Breast epithelium (tissue), 4 donors: ENCODE results near the gene B4GALNT3. TPM values are rescaled to one million over a fixed set of nuclear protein-coding genes. Genes with fewer than 3 reads are reported as not detected.
A peak's percentile ranks its signal among the peaks of the same experiment; 100 is the strongest.

Source experiments
- DNase-seq, 2 donors: peaks; one replicate each; pipeline ENCODE4 v3.0.0-alpha.2; 2019; ENCODE audit warnings: low spot score in 2 of 2
- H3K27ac ChIP-seq, 2 donors: fragments of 200-600 bp; sonication (generic) in 1 of 2; one replicate each; pipeline ENCODE4 v1.5.1; 2016 to 2019; ENCODE audit warnings: mild to moderate bottlenecking in 1 of 2
- H3K27me3 ChIP-seq, 2 donors: fragments of 200-600 bp; sonication (generic) in 1 of 2; one replicate each; pipeline versions ENCODE4 v1.5.1 to v1.6.0; 2017 to 2019; ENCODE audit warnings: control low read depth in 1 of 2, mild to moderate bottlenecking in 1 of 2
- H3K36me3 ChIP-seq: fragments of 200-600 bp; one replicate; pipeline ENCODE4 v1.5.1; 2019
- H3K4me1 ChIP-seq, 2 donors: fragments of 200-600 bp; sonication (generic); one replicate each; pipeline ENCODE4 v1.5.1; 2016 to 2019; ENCODE audit warnings: control low read depth in 1 of 2
- H3K4me3 ChIP-seq, 3 donors: fragments of 200-600 bp; sonication (generic); 1 replicate in 2 of 3; 2 replicates in 1 of 3; pipeline ENCODE4 v1.5.1; 2016 to 2019; ENCODE audit warnings: mild to moderate bottlenecking in 3 of 3, moderate library complexity in 2 of 3
- H3K9me3 ChIP-seq, 2 donors: fragments of 200-600 bp; sonication (generic) in 1 of 2; one replicate each; pipeline ENCODE4 v1.5.1; 2016 to 2019; ENCODE audit warnings: control low read depth in 1 of 2
- CTCF ChIP-seq, 3 donors: fragments of 450-650 bp; IDR thresholded peaks; one replicate each; pipeline ENCODE4 v1.5.1; 2016 to 2017; ENCODE audit warnings: antibody characterized with exemption in 3 of 3, mild to moderate bottlenecking in 3 of 3, moderate library complexity in 3 of 3
- POLR2A ChIP-seq: fragments of 450-650 bp; IDR thresholded peaks from one replicate; pipeline ENCODE4 v1.6.1; 2016; ENCODE audit warnings: antibody characterized with exemption, mild to moderate bottlenecking, moderate library complexity
- POLR2AphosphoS5 ChIP-seq, 3 donors: sonication (generic); formaldehyde crosslinking; IDR thresholded peaks; one replicate each; pipeline ENCODE4 v1.6.1; 2017; ENCODE audit warnings: antibody characterized with exemption in 3 of 3
- intact Hi-C: fragments of 100-400 bp; cut with DNase I; formaldehyde crosslinking; loops from one replicate; pipeline ENCODE4 v1.15.1; 2023; ENCODE audit warnings: low total_unique reads
- total RNA-seq, 3 donors: library from RNA; depleted of rRNA; stranded (reverse); fragments of >200 nt; gene quantifications; one replicate each; pipeline ENCODE4 v1.1.0, GENCODE V29; 2016

The B4GALNT3 gene
- total RNA-seq, 3 donors from 2014 or later: 0.16 to 5.9 (median 4.6) TPM

- Histone ChIP-seq H3K4me3 (no peak overlapping the region), H3K36me3 (no peaks in the 10 kb centered on the region), H3K27ac (no peak overlapping the region), H3K4me1 (no peaks in the 10 kb centered on the region), H3K9me3 (no peaks in the 10 kb centered on the region), H3K27me3 (no peaks in the 10 kb centered on the region)
- DNase-seq: no peak
- TF ChIP-seq CTCF (IDR thresholded peaks at IDR 0.05) (no peak), POLR2A (no peak), POLR2AphosphoS5 (IDR thresholded peaks at IDR 0.05) (no peak)
- intact Hi-C loops: no loop called here
These were observed 133.9 kb downstream of the B4GALNT3 start for GRCh38 chr12:593396-594270.

GRCh38 chr12:597926-598568 is 138.3 kb downstream of the B4GALNT3 start:
- Histone ChIP-seq H3K27me3 (no peaks in the 10 kb centered on the region), H3K9me3 (no peaks in the 10 kb centered on the region), H3K36me3 (no peaks in the 10 kb centered on the region), H3K4me1 (no peaks in the 10 kb centered on the region), H3K27ac (peak overlapping the region in 1 of 2 donors; percentile 64), H3K4me3 (no peak overlapping the region)
- TF ChIP-seq POLR2A (no peak), CTCF (IDR thresholded peaks at IDR 0.05) (no peak)
- DNase-seq: peak in 1 of 2 donors; percentile 82
- intact Hi-C loops: no loop called here

GRCh38 chr12:599756-600155 is 140.0 kb downstream of the B4GALNT3 start:
- H3K4me1 ChIP-seq: no peaks in the 10 kb centered on the region
- DNase-seq: peak in 1 of 2 donors; percentile 59
- intact Hi-C loops: no loop called here
- no peaks in the 10 kb centered on the region for H3K9me3 ChIP-seq
- no peaks in the 10 kb centered on the region for H3K27me3 ChIP-seq
- H3K27ac ChIP-seq: no peak overlapping the region
- TF ChIP-seq POLR2A: no peak
- no peak for TF ChIP-seq POLR2AphosphoS5 (IDR thresholded peaks at IDR 0.05)
- no peak for TF ChIP-seq CTCF (IDR thresholded peaks at IDR 0.05)
- no peaks in the 10 kb centered on the region for H3K36me3 ChIP-seq
- H3K4me3 ChIP-seq: no peak overlapping the region

- DNase-seq: no peak
- H3K4me1 ChIP-seq: no peaks in the 10 kb centered on the region
- intact Hi-C loops: no loop called here
- no peak overlapping the region for H3K4me3 ChIP-seq
- no peak for TF ChIP-seq CTCF (IDR thresholded peaks at IDR 0.05)
- no peaks in the 10 kb centered on the region for H3K9me3 ChIP-seq
- H3K27ac ChIP-seq: no peak overlapping the region
- no peaks in the 10 kb centered on the region for H3K36me3 ChIP-seq
- H3K27me3 ChIP-seq: no peaks in the 10 kb centered on the region
These were observed 142.4 kb downstream of the B4GALNT3 start for GRCh38 chr12:601976-602699.

GRCh38 chr12:602700-603068 is 142.9 kb downstream of the B4GALNT3 start:
- no peak overlapping the region for H3K4me3 ChIP-seq
- H3K4me1 ChIP-seq: no peaks in the 10 kb centered on the region
- no peak overlapping the region for H3K27ac ChIP-seq
- no peaks in the 10 kb centered on the region for H3K9me3 ChIP-seq
- no peak for DNase-seq
- TF ChIP-seq POLR2AphosphoS5 (IDR thresholded peaks at IDR 0.05) (no peak), CTCF (IDR thresholded peaks at IDR 0.05) (no peak), POLR2A (no peak)
- H3K36me3 ChIP-seq: no peaks in the 10 kb centered on the region
- H3K27me3 ChIP-seq: no peaks in the 10 kb centered on the region
- intact Hi-C loops: no loop called here
